HepG2 (cell line): Measurements from ENCODE around the gene MEX3A. TPM values are rescaled to one million over a fixed set of nuclear protein-coding genes. Genes with fewer than 3 reads are reported as not detected.

Experiments used
- ATAC-seq: fragments of 200-7000 bp; cut with Tn5 transposase; 3 replicates; pipeline ENCODE4 v1.9.1; 2020; ENCODE audit warnings: mild to moderate bottlenecking, moderate library complexity
- BruUV-seq: library from RNA; stranded (reverse); fragments of 400-500 nt; replicated peaks from 2 replicates; lab custom pipeline; 2021; lab: Mats Ljungman, UMichigan
- CTCF ChIA-PET: fragments of 300-600 bp; formaldehyde crosslinking; extraction: SDS; loops from one replicate; lab custom pipeline; 2021; ENCODE audit warnings: low total read pairs, inconsistent platforms, low intra/inter-chr PET ratio; lab: Yijun Ruan, JAX
- POLR2A ChIA-PET: fragments of 350-600 bp; sonication (Branson Sonifier 250); formaldehyde crosslinking; loops from one replicate; lab custom pipeline; 2020; ENCODE audit warnings: antibody characterized with exemption, inconsistent platforms; lab: Yijun Ruan, JAX
- DNase-seq: peaks from one replicate; pipeline ENCODE4 v3.0.0-alpha.2; 2015; ENCODE audit warnings: low spot score
- FAIRE-seq: peaks from 3 replicates; lab custom pipeline; 2011; peaks lifted over from hg19 to GRCh38; lab: Jason Lieb, UNC
- H2AFZ ChIP-seq: one replicate; pipeline ENCODE4 v1.6.1; 2011; ENCODE audit warnings: low read length, inconsistent platforms
- H3K27ac ChIP-seq: fragments of 300-600 bp; 3 replicates; pipeline ENCODE4 v1.8.0; 2011; ENCODE audit warnings: mixed run types, mild to moderate bottlenecking, mixed read lengths, low read length, inconsistent platforms; ENCODE audit not compliant: insufficient read depth; ENCODE audit errors: extremely low read length
- H3K27me3 ChIP-seq, 2 experiments: fragments of 200-600 bp in 1 of 2; 2 replicates in 1 of 2; 3 replicates in 1 of 2; pipeline versions ENCODE4 v1.6.0 to v1.8.0; 2011; ENCODE audit warnings: low read length in 2 of 2, mild to moderate bottlenecking in 2 of 2, moderate library complexity in 2 of 2, inconsistent platforms in 1 of 2; ENCODE audit not compliant: insufficient read depth in 2 of 2, control insufficient read depth in 1 of 2
- H3K36me3 ChIP-seq, 2 experiments: fragments of 200-600 bp in 1 of 2; replicated peaks in 1 of 2; 2 replicates in 1 of 2; 3 replicates in 1 of 2; pipeline versions ENCODE4 v1.5.1 to v1.8.0; 2011; ENCODE audit warnings: low read length in 2 of 2, inconsistent platforms in 1 of 2; ENCODE audit not compliant: insufficient read depth in 2 of 2, control insufficient read depth in 1 of 2
- H3K4me1 ChIP-seq: 2 replicates; pipeline ENCODE4 v1.5.1; 2012; ENCODE audit warnings: low read length, inconsistent platforms; ENCODE audit not compliant: insufficient read depth
- H3K4me2 ChIP-seq: 2 replicates; pipeline ENCODE4 v1.6.0; 2011; ENCODE audit warnings: low read depth, low read length, inconsistent platforms
- H3K4me3 ChIP-seq, 3 experiments: fragments of 200-600 bp in 1 of 3; sonication (generic), shearing (Covaris generic) in 1 of 3; replicated peaks in 1 of 3; 2 replicates each; pipeline ENCODE4 v1.5.1; 2011 to 2016; ENCODE audit warnings: low read length in 3 of 3, inconsistent platforms in 2 of 3, low read depth in 2 of 3, mild to moderate bottlenecking in 2 of 3, control low read depth in 1 of 3, mixed read lengths in 1 of 3; ENCODE audit not compliant: insufficient read depth in 1 of 3
- H3K79me2 ChIP-seq: one replicate; pipeline ENCODE4 v1.6.1; 2011; ENCODE audit warnings: low read length, inconsistent platforms; ENCODE audit not compliant: insufficient read depth
- H3K9ac ChIP-seq: 2 replicates; pipeline ENCODE4 v1.6.0; 2011; ENCODE audit warnings: mild to moderate bottlenecking, low read depth, low read length, inconsistent platforms; ENCODE audit not compliant: insufficient read depth
- H3K9me3 ChIP-seq: 2 replicates; pipeline ENCODE4 v1.5.1; 2012; ENCODE audit warnings: mild to moderate bottlenecking, low read length
- H4K20me1 ChIP-seq: 2 replicates; pipeline ENCODE4 v1.6.0; 2011; ENCODE audit warnings: inconsistent platforms, mild to moderate bottlenecking, low read length, moderate library complexity; ENCODE audit not compliant: insufficient read depth
- CCDC6 ChIP-seq: sonication (generic); formaldehyde crosslinking; IDR thresholded peaks from 2 replicates; pipeline ENCODE4 v1.8.1; 2022; ENCODE audit warnings: mild to moderate bottlenecking, missing genetic modification reagents, moderate library complexity
- FOXK1 ChIP-seq: sonication (generic); formaldehyde crosslinking; IDR thresholded peaks from 2 replicates; pipeline ENCODE4 v1.4.0; 2020; ENCODE audit warnings: low read depth, missing genetic modification reagents, borderline replicate concordance
- KDM5B ChIP-seq: sonication (generic); formaldehyde crosslinking; IDR thresholded peaks from 2 replicates; pipeline ENCODE4 v1.4.0; 2020; ENCODE audit warnings: missing genetic modification reagents, mild to moderate bottlenecking, borderline replicate concordance
- MED1 ChIP-seq: sonication (generic); formaldehyde crosslinking; IDR thresholded peaks from 2 replicates; pipeline ENCODE4 v1.4.0; 2020; ENCODE audit warnings: missing genetic modification reagents
- NFKBIZ ChIP-seq: IDR thresholded peaks from 2 replicates; pipeline ENCODE4 v1.6.1; 2018; ENCODE audit warnings: missing genetic modification reagents, missing compliant biosample characterization
- PAX8 ChIP-seq: sonication (generic); formaldehyde crosslinking; IDR thresholded peaks from 2 replicates; pipeline ENCODE4 v1.8.0; 2022; ENCODE audit warnings: mild to moderate bottlenecking, missing genetic modification reagents, borderline replicate concordance
- PHF20 ChIP-seq: sonication (generic); formaldehyde crosslinking; IDR thresholded peaks from 2 replicates; pipeline ENCODE4 v1.5.0; 2020; ENCODE audit warnings: mild to moderate bottlenecking, missing genetic modification reagents
- RXRA ChIP-seq: sonication (generic); formaldehyde crosslinking; IDR thresholded peaks from 2 replicates; pipeline ENCODE4 v1.5.1; 2020; ENCODE audit warnings: missing genetic modification reagents
- SOX6 ChIP-seq, 2 experiments: fragments of 450-650 bp in 1 of 2; sonication (generic) in 1 of 2; formaldehyde crosslinking in 1 of 2; IDR thresholded peaks; 2 replicates each; pipeline versions ENCODE4 v1.4.0 to v1.6.1; 2017 to 2020; ENCODE audit warnings: antibody characterized with exemption in 1 of 2, mild to moderate bottlenecking in 1 of 2, missing genetic modification reagents in 1 of 2
- ZFY ChIP-seq: sonication (generic); formaldehyde crosslinking; IDR thresholded peaks from 2 replicates; pipeline ENCODE4 v1.4.0; 2020; ENCODE audit warnings: missing genetic modification reagents
- ZNF225 ChIP-seq: sonication (generic); formaldehyde crosslinking; IDR thresholded peaks from 2 replicates; pipeline ENCODE4 v1.4.0; 2020; ENCODE audit warnings: mild to moderate bottlenecking, missing genetic modification reagents
- ZNF501 ChIP-seq: sonication (generic); formaldehyde crosslinking; IDR thresholded peaks from 2 replicates; pipeline ENCODE4 v1.5.1; 2020; ENCODE audit warnings: mild to moderate bottlenecking, moderate library complexity, missing genetic modification reagents
- ZNF543 ChIP-seq: sonication (generic); formaldehyde crosslinking; IDR thresholded peaks from 2 replicates; pipeline ENCODE4 v1.4.0; 2020; ENCODE audit warnings: mild to moderate bottlenecking, missing genetic modification reagents
- ZSCAN25 ChIP-seq: sonication (generic); formaldehyde crosslinking; IDR thresholded peaks from 2 replicates; pipeline ENCODE4 v1.8.0; 2022; ENCODE audit warnings: mild to moderate bottlenecking, missing genetic modification reagents
- ZSCAN31 ChIP-seq: sonication (generic); formaldehyde crosslinking; IDR thresholded peaks from 2 replicates; pipeline ENCODE4 v1.5.0; 2020; ENCODE audit warnings: low read depth, mild to moderate bottlenecking, missing genetic modification reagents
- WGBS: methylation state at CpG from one replicate; pipeline ENCODE4 v1.1.6; 2017; ENCODE audit warnings: low lambda C conversion rate; 5-methylcytosine and 5-hydroxymethylcytosine counted together
- in situ Hi-C: cut with HindIII; loops from 2 replicates; pipeline ENCODE4 v1.10.0; 2017; ENCODE audit warnings: low pct_unique_long_range_greater_than_20kb; ENCODE audit not compliant: extremely low pct_ligation_motif_present
- intact Hi-C: fragments of 100-400 bp; cut with micrococcal nuclease; formaldehyde crosslinking; loops from one replicate; pipeline ENCODE4 v1.10.0; 2022; ENCODE audit not compliant: unreplicated experiment
- polyA plus RNA-seq, 8 experiments: library from polyadenylated mRNA; depleted of rRNA in 3 of 8; stranded (reverse) in 7 of 8; unstranded in 1 of 8; fragments of >200 nt; fragmentation: Illumina TruSeq in 4 of 8; extraction: Trizol in 4 of 8; gene quantifications; 2 replicates each; pipeline versions ENCODE4 v1.2.1 to v1.2.3, GENCODE V29; 2011 to 2016; ENCODE audit warnings: low read depth in 4 of 8, missing spikeins in 1 of 8, mixed read lengths in 1 of 8; ENCODE audit not compliant: insufficient read depth in 1 of 8
- total RNA-seq, 5 experiments: library from RNA; depleted of rRNA; stranded (reverse); fragments of >200 nt; fragmentation: Illumina TruSeq; extraction: Trizol; gene quantifications; 2 replicates each; pipeline ENCODE4 v1.2.3, GENCODE V29; 2016; ENCODE audit warnings: low read depth in 1 of 5
- TF ChIP-seq, protein P1 (sequence below): sonication (generic); formaldehyde crosslinking; IDR thresholded peaks from 2 replicates; pipeline ENCODE4 v1.8.1; 2023; ENCODE audit warnings: mild to moderate bottlenecking, missing genetic modification reagents
- TF ChIP-seq, protein P2 (sequence below): sonication (generic); formaldehyde crosslinking; IDR thresholded peaks from 2 replicates; pipeline ENCODE4 v1.4.0; 2020; ENCODE audit warnings: missing genetic modification reagents
- TF ChIP-seq, protein P3 (sequence below): sonication (generic); formaldehyde crosslinking; IDR thresholded peaks from 2 replicates; pipeline ENCODE4 v1.5.0; 2020; ENCODE audit warnings: mild to moderate bottlenecking, missing genetic modification reagents, borderline replicate concordance

The MEX3A gene
- total and polyA plus RNA-seq, 2 of the 13 experiments (the other 11 are each of a cell fraction or from before 2014, with no cell fraction given), result 7.6 to 9.1 TPM

DNA sequence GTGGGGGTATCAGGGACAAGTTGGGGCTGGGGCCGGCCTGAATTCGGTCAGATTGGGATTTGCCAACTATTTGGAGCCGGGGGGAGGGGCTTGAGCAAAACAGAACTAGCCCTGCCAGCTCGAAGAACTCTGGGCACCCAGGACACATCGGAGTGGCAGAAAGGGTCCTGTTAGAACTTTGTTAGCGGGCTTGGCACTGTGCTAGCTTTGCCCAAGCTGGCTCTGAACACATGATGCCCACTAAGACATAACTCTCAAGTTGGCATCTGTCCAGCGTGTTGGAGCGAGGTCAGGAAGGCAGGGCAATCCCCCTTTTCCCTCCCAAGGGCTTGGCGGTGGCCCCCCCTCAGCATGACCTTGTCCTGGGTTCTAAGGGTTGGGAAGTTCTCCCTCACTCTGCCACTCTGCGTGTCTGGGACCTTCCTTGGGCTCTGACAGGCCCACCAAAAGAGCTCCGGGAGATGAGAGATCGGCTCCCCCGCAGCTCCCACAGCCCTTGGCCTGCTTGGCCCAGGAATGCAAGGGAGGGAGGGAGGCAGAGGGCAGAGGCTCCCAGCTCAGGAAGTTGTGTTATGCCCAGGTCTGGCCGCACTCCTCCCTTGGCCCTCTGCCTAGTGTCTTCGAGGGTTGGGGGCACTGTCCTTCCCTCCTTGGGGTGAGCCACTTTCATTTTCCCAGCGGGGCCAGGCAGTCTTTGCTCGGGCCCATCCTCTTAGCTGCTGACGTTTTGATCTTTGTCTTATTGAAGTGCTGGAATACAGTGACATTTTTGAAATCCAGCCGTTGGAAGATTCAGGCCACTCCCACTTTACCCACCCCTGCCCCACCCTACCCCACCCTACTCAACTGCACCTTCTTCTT is 33.5 kb upstream of the MEX3A start:
- CTCF ChIA-PET, result no interaction called here
- peak overlapping the region; percentile 94 for H3K9ac ChIP-seq
- DNase-seq, result peak; percentile 41
- TF ChIP-seq MED1 (peak; percentile 28; the same call in 1 of the 2 replicates), ZSCAN25 (CRISPR knock-in tag) (peak; percentile 49; the same call in 1 of the 2 replicates), CCDC6 (CRISPR knock-in tag) (0 out of 2 replicates have a peak, but pooled peaks have one; percentile 54), ZFY (peak; percentile 52), ZSCAN31 (CRISPR knock-in tag) (no peak), RXRA (CRISPR knock-in tag) (peak; percentile 29; the same call in 1 of the 2 replicates), ZNF225 (CRISPR knock-in tag) (0 out of 2 replicates have a peak, but pooled peaks have one; percentile 19), ZNF501 (CRISPR knock-in tag) (peak; percentile 1; the same call in 1 of the 2 replicates), KDM5B (CRISPR knock-in tag) (peak; percentile 39; the same call in 1 of the 2 replicates), ZNF543 (CRISPR knock-in tag) (0 out of 2 replicates have a peak, but pooled peaks have one; percentile 48), SOX6 (IDR thresholded peaks at IDR 0.05) (no peak), SOX6 (CRISPR knock-in tag; IDR thresholded peaks at IDR 0.05) (no peak), PAX8 (CRISPR knock-in tag) (no peak), PHF20 (CRISPR knock-in tag) (no peak), FOXK1 (no peak), NFKBIZ (no peak)
- TF ChIP-seq, protein P1, sequence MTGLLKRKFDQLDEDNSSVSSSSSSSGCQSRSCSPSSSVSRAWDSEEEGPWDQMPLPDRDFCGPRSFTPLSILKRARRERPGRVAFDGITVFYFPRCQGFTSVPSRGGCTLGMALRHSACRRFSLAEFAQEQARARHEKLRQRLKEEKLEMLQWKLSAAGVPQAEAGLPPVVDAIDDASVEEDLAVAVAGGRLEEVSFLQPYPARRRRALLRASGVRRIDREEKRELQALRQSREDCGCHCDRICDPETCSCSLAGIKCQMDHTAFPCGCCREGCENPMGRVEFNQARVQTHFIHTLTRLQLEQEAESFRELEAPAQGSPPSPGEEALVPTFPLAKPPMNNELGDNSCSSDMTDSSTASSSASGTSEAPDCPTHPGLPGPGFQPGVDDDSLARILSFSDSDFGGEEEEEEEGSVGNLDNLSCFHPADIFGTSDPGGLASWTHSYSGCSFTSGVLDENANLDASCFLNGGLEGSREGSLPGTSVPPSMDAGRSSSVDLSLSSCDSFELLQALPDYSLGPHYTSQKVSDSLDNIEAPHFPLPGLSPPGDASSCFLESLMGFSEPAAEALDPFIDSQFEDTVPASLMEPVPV, result 0 out of 2 replicates have a peak, but pooled peaks have one; percentile 16
- TF ChIP-seq, protein P2, sequence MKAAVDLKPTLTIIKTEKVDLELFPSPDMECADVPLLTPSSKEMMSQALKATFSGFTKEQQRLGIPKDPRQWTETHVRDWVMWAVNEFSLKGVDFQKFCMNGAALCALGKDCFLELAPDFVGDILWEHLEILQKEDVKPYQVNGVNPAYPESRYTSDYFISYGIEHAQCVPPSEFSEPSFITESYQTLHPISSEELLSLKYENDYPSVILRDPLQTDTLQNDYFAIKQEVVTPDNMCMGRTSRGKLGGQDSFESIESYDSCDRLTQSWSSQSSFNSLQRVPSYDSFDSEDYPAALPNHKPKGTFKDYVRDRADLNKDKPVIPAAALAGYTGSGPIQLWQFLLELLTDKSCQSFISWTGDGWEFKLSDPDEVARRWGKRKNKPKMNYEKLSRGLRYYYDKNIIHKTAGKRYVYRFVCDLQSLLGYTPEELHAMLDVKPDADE (CRISPR knock-in tag), result no peak
- TF ChIP-seq, protein P3, sequence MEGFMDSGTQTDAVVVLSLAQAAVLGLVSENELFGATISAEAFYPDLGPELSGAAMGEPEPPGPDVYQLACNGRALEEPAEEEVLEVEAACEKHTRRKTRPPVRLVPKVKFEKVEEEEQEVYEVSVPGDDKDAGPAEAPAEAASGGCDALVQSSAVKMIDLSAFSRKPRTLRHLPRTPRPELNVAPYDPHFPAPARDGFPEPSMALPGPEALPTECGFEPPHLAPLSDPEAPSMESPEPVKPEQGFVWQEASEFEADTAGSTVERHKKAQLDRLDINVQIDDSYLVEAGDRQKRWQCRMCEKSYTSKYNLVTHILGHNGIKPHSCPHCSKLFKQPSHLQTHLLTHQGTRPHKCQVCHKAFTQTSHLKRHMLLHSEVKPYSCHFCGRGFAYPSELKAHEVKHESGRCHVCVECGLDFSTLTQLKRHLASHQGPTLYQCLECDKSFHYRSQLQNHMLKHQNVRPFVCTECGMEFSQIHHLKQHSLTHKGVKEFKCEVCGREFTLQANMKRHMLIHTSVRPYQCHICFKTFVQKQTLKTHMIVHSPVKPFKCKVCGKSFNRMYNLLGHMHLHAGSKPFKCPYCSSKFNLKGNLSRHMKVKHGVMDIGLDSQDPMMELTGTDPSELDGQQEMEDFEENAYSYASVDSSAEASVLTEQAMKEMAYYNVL, result 0 out of 2 replicates have a peak, but pooled peaks have one; percentile 22

More for the DNA sequence above, 33.5 kb upstream of the MEX3A start:
- peaks cover 82% of the 10 kb centered on the region for H3K4me1 ChIP-seq
- ATAC-seq (peak; percentile 54), FAIRE-seq (peak; percentile 43)
- H3K9me3 ChIP-seq, result no peaks in the 10 kb centered on the region
- H3K4me2 ChIP-seq, result peak overlapping the region; percentile 80
- H3K4me3 ChIP-seq, result peak overlapping the region; percentile 78 to 92 (median 83)
- H3K27ac ChIP-seq, result peak overlapping the region; percentile 81
- no peak overlapping the region for H2AFZ ChIP-seq
- H3K27me3 ChIP-seq, result no peaks in the 10 kb centered on the region; a peak in 1 of 5 replicates
- POLR2A ChIA-PET, result interaction anchor here (0.6 to 6.1 kb wide), 10 partner anchors 8 to 219 kb away, joined by 3 to 90 read pairs (median 4); partner anchors contain the start of genes MEX3A and PMF1
- peaks cover 0 to 7% of the 10 kb centered on the region in 2 experiments; a peak in 3 of 5 replicates for H3K36me3 ChIP-seq
- no TSS peak for BruUV-seq
- in situ Hi-C loops, result no loop called here
- H4K20me1 ChIP-seq, result peaks cover 6% of the 10 kb centered on the region; the same call in 1 of the 2 replicates
- intact Hi-C loops, result loop anchor here (2.0 kb wide), 1 partner anchor 15 kb away; no protein-coding TSS in a partner anchor
- 0% methylated on average over 12 of the region's 19 CpGs for WGBS
- peaks cover 57% of the 10 kb centered on the region for H3K79me2 ChIP-seq
